Neural progenitor cell (in vitro differentiated cells): ENCODE measurements around the gene RAMP1. TPM values are rescaled to one million over a fixed set of nuclear protein-coding genes. Genes with fewer than 3 reads are reported as not detected.

Source experiments
- DNase-seq: peaks from one replicate; pipeline ENCODE4 v3.0.0-alpha.2; 2016; ENCODE audit warnings: low spot score
- H2AFZ ChIP-seq: fragments of 200-600 bp; sonication (generic); replicated peaks from 2 replicates; pipeline ENCODE4 v1.6.1; 2016; ENCODE audit warnings: antibody characterized with exemption
- H3F3A ChIP-seq: fragments of 200-600 bp; sonication (generic); 2 replicates; pipeline ENCODE4 v1.6.1; 2016; ENCODE audit warnings: antibody characterized with exemption, low read depth
- H3K27ac ChIP-seq: fragments of 200-600 bp; sonication (generic); 2 replicates; pipeline ENCODE4 v1.5.1; 2016; ENCODE audit warnings: mild to moderate bottlenecking
- H3K27me3 ChIP-seq: fragments of 200-600 bp; sonication (generic); 2 replicates; pipeline ENCODE4 v1.6.1; 2016; ENCODE audit warnings: mild to moderate bottlenecking, moderate library complexity
- H3K36me3 ChIP-seq: fragments of 200-600 bp; sonication (generic); 2 replicates; pipeline ENCODE4 v1.5.1; 2016
- H3K4me1 ChIP-seq: fragments of 200-600 bp; sonication (generic); 2 replicates; pipeline ENCODE4 v1.6.1; 2016; ENCODE audit warnings: mixed run types
- H3K4me2 ChIP-seq: fragments of 200-600 bp; sonication (generic); 2 replicates; pipeline ENCODE4 v1.6.1; 2016
- H3K4me3 ChIP-seq: fragments of 200-600 bp; sonication (generic); 2 replicates; pipeline ENCODE4 v1.5.1; 2016
- H3K79me2 ChIP-seq: fragments of 200-600 bp; sonication (generic); 2 replicates; pipeline ENCODE4 v1.6.1; 2016; ENCODE audit warnings: low read depth
- H3K9ac ChIP-seq: fragments of 200-600 bp; sonication (generic); 2 replicates; pipeline ENCODE4 v1.6.1; 2016
- H3K9me3 ChIP-seq: fragments of 200-600 bp; sonication (generic); 2 replicates; pipeline ENCODE4 v1.5.1; 2016; ENCODE audit warnings: low read depth
- H4K20me1 ChIP-seq: fragments of 200-600 bp; sonication (generic); 2 replicates; pipeline ENCODE4 v1.6.1; 2016; ENCODE audit warnings: low read depth
- H3K27ac Mint-ChIP-seq: 3 replicates; pipeline ENCODE4 v1.8.0; 2021; ENCODE audit warnings: mixed read lengths
- H3K27me3 Mint-ChIP-seq: 2 replicates; pipeline ENCODE4 v1.8.0; 2022; ENCODE audit warnings: low read depth, mild to moderate bottlenecking, inconsistent platforms, moderate library complexity, mixed read lengths; ENCODE audit not compliant: insufficient read depth
- H3K36me3 Mint-ChIP-seq: 3 replicates; pipeline ENCODE4 v1.8.0; 2021; ENCODE audit warnings: mixed read lengths
- H3K4me1 Mint-ChIP-seq: 3 replicates; pipeline ENCODE4 v1.8.0; 2021; ENCODE audit warnings: mixed read lengths
- H3K4me3 Mint-ChIP-seq: 3 replicates; pipeline ENCODE4 v1.8.0; 2021; ENCODE audit warnings: mild to moderate bottlenecking, moderate library complexity, mixed read lengths
- H3K9me3 Mint-ChIP-seq: 3 replicates; pipeline ENCODE4 v1.8.0; 2020; ENCODE audit warnings: mixed read lengths
- EZH2 ChIP-seq: fragments of 200-600 bp; sonication (generic); IDR thresholded peaks from 2 replicates; pipeline ENCODE4 v1.6.1; 2017; ENCODE audit warnings: antibody characterized with exemption, mild to moderate bottlenecking, moderate library complexity
- EZH2phosphoT487 ChIP-seq: fragments of 200-600 bp; sonication (generic); IDR thresholded peaks from 2 replicates; pipeline ENCODE4 v1.6.1; 2017; ENCODE audit warnings: antibody characterized with exemption
- total RNA-seq: library from RNA; depleted of rRNA; stranded (reverse); fragments of >200 nt; gene quantifications from 2 replicates; pipeline ENCODE4 v1.2.3, GENCODE V29; 2015; ENCODE audit warnings: low replicate concordance
- TF ChIP-seq, protein P1 (sequence below): fragments of 200-600 bp; sonication (generic); IDR thresholded peaks from 2 replicates; pipeline ENCODE4 v1.5.1; 2017; ENCODE audit warnings: antibody characterized with exemption, mild to moderate bottlenecking

Gene RAMP1
- total RNA-seq, 1 donor from 2014 or later, result not detected

DNA sequence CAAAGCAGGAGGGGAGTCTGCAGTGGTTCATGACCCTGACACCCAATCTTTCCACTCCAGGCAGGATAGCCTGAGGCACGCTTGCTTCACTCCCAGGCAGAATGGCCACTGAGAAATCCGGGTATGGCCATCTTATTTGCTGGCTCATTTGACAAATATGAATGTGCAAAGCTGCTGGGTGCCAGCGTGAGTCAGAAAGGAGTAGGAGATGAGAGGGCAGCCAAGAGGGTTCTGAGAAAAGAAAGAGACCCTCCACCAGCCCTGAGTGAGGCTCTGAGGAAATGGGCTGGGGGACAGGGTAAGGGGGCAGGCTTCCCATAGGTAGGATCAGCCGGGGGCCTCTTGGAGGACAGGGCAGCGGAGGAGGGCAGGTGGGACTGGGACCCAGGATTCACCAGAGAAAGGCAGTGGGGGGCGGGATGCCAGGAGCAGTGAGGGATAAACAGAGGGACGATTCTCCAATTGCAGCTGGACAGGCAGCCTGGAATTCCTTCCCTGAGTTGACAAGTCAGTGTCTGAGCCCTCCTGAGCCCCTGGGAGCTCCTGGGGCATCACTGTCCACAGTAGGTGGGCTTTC, 15.2 kb downstream of the RAMP1 start:
- Mint-ChIP-seq H3K27me3 (no peaks in the 10 kb centered on the region), H3K36me3 (no peaks in the 10 kb centered on the region), H3K4me3 (no peak overlapping the region), H3K9me3 (no peaks in the 10 kb centered on the region), H3K4me1 (peaks cover 19% of the 10 kb centered on the region), H3K27ac (peak overlapping the region; percentile 66)
- Histone ChIP-seq H2AFZ (no peak overlapping the region), H3F3A (no peaks in the 10 kb centered on the region), H3K36me3 (no peaks in the 10 kb centered on the region), H3K9ac (no peak overlapping the region), H3K27ac (no peak overlapping the region), H3K4me2 (no peak overlapping the region), H3K4me3 (no peak overlapping the region), H3K9me3 (no peaks in the 10 kb centered on the region), H3K4me1 (peaks cover 9% of the 10 kb centered on the region), H4K20me1 (no peaks in the 10 kb centered on the region), H3K27me3 (no peaks in the 10 kb centered on the region), H3K79me2 (no peaks in the 10 kb centered on the region)
- DNase-seq, result no peak
- TF ChIP-seq EZH2phosphoT487 (no peak), EZH2 (no peak)
- TF ChIP-seq, protein P1, sequence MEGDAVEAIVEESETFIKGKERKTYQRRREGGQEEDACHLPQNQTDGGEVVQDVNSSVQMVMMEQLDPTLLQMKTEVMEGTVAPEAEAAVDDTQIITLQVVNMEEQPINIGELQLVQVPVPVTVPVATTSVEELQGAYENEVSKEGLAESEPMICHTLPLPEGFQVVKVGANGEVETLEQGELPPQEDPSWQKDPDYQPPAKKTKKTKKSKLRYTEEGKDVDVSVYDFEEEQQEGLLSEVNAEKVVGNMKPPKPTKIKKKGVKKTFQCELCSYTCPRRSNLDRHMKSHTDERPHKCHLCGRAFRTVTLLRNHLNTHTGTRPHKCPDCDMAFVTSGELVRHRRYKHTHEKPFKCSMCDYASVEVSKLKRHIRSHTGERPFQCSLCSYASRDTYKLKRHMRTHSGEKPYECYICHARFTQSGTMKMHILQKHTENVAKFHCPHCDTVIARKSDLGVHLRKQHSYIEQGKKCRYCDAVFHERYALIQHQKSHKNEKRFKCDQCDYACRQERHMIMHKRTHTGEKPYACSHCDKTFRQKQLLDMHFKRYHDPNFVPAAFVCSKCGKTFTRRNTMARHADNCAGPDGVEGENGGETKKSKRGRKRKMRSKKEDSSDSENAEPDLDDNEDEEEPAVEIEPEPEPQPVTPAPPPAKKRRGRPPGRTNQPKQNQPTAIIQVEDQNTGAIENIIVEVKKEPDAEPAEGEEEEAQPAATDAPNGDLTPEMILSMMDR, result no peak

DNA sequence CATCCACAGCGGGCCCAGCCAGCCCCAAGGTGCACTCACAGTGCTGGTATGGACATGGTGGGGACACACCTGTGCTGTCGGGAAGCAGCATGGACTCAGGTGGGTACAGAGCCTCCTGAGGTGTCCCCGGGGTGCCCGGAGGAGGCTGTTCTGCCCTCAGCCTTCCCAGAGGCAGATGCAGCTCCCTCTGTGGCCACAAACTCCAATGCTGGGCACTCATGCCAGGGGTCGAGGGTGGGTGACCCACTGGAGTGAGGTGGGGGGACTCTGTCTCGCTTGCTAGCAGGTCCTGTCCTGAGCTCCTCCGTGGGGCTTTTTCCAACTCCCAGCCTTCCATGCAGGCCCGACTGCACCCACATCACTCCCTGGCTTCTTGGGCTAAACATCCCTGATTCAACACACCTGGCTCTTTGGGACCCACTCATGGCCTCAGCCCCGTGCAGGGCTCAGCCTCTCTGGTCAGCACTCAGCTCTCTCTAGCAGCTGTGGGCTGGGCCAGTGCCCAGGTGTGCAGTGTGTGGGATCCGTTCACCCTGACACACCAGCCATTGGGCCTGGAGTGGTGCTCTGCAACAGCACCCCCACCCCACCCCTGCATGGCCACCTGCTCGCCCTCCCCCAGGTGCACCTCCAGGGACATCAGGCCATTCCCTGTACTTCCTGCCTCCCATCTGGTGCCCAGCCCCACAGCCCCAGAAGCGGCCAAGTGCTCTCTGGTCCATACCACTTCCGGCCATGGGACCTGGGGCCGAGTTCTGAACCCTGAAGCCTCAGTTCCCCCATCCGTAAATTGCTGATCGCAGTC, 16.0 kb downstream of the RAMP1 start:
- H3K9me3 ChIP-seq, result no peaks in the 10 kb centered on the region
- H3F3A ChIP-seq, result no peaks in the 10 kb centered on the region
- Mint-ChIP-seq H3K27me3 (no peaks in the 10 kb centered on the region), H3K36me3 (no peaks in the 10 kb centered on the region), H3K27ac (no peak overlapping the region), H3K4me3 (no peak overlapping the region), H3K4me1 (peaks cover 19% of the 10 kb centered on the region), H3K9me3 (no peaks in the 10 kb centered on the region)
- TF ChIP-seq EZH2phosphoT487 (no peak), EZH2 (no peak)
- TF ChIP-seq, protein P1, result no peak
- DNase-seq, result no peak
- H3K27me3 ChIP-seq, result no peaks in the 10 kb centered on the region
- H3K36me3 ChIP-seq, result no peaks in the 10 kb centered on the region
- no peak overlapping the region for H3K4me2 ChIP-seq
- H3K4me1 ChIP-seq, result peaks cover 9% of the 10 kb centered on the region
- no peaks in the 10 kb centered on the region for H4K20me1 ChIP-seq
- H3K9ac ChIP-seq, result no peak overlapping the region
- H3K79me2 ChIP-seq, result no peaks in the 10 kb centered on the region
- no peak overlapping the region for H3K4me3 ChIP-seq
- no peak overlapping the region for H2AFZ ChIP-seq
- H3K27ac ChIP-seq, result no peak overlapping the region

DNA sequence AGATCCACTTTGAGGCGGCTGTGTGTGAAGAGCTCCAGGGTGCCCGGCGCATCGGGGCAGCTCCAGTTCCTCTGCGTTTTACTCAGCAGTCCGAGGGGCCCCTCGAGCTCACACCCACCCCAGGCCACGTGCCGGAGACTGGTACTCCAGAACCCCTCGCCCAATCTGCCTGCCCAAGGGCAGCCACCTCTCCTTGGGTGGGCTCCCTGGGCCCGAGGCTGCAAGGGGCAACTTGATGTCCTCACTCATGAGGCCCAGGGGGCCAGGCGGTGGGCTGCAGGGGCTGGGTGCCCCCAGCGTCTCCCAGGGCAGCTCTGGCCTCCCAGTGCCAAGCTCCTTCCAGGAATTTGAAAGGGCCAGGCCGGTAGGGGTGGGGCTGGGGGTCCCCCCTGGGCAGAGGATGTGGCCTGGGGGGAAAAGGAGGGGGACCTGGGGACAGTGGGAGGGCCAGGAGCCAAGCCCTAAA, 16.7 kb downstream of the RAMP1 start:
- peaks cover under 1% of the 10 kb centered on the region for H3K27me3 Mint-ChIP-seq
- peaks cover 19% of the 10 kb centered on the region for H3K4me1 Mint-ChIP-seq
- Histone ChIP-seq H3K79me2 (no peaks in the 10 kb centered on the region), H3K4me3 (no peak overlapping the region), H3K27ac (no peak overlapping the region), H3K4me2 (no peak overlapping the region), H2AFZ (no peak overlapping the region), H3K9me3 (no peaks in the 10 kb centered on the region), H4K20me1 (no peaks in the 10 kb centered on the region), H3K36me3 (no peaks in the 10 kb centered on the region), H3K27me3 (no peaks in the 10 kb centered on the region), H3K9ac (no peak overlapping the region), H3F3A (no peaks in the 10 kb centered on the region), H3K4me1 (peaks cover 9% of the 10 kb centered on the region)
- H3K9me3 Mint-ChIP-seq, result no peaks in the 10 kb centered on the region
- DNase-seq, result no peak
- TF ChIP-seq, protein P1, result no peak
- TF ChIP-seq EZH2 (no peak), EZH2phosphoT487 (no peak)
- H3K36me3 Mint-ChIP-seq, result no peaks in the 10 kb centered on the region
- no peak overlapping the region for H3K4me3 Mint-ChIP-seq
- no peak overlapping the region for H3K27ac Mint-ChIP-seq
